Skeletal muscle tissue (tissue), 4 donors: ENCODE data around the gene PTPN12. TPM values are rescaled to one million over a fixed set of nuclear protein-coding genes. Genes with fewer than 3 reads are reported as not detected.

Source experiments
- H3K27ac ChIP-seq: one replicate; pipeline ENCODE4 v1.7.0; 2013; ENCODE audit warnings: mild to moderate bottlenecking, low read depth, low read length, inconsistent platforms
- H3K27me3 ChIP-seq, 3 donors: one replicate each; pipeline ENCODE4 v1.7.0; 2013; ENCODE audit warnings: low read length in 3 of 3; ENCODE audit not compliant: control insufficient read depth in 3 of 3, insufficient read depth in 3 of 3
- H3K36me3 ChIP-seq, 3 donors: one replicate each; pipeline ENCODE4 v1.7.0; 2013; ENCODE audit warnings: low read length in 3 of 3; ENCODE audit not compliant: control insufficient read depth in 3 of 3, insufficient read depth in 3 of 3
- H3K4me1 ChIP-seq, 3 donors: one replicate each; pipeline ENCODE4 v1.7.0; 2013; ENCODE audit warnings: low read length in 3 of 3, mild to moderate bottlenecking in 3 of 3; ENCODE audit not compliant: control insufficient read depth in 3 of 3, insufficient read depth in 3 of 3
- H3K4me3 ChIP-seq, 3 donors: one replicate each; pipeline ENCODE4 v1.7.0; 2013; ENCODE audit warnings: low read length in 3 of 3
- H3K9ac ChIP-seq, 3 donors: one replicate each; pipeline ENCODE4 v1.7.0; 2013; ENCODE audit warnings: low read length in 3 of 3, mild to moderate bottlenecking in 3 of 3, moderate library complexity in 2 of 3, low read depth in 1 of 3
- H3K9me3 ChIP-seq, 3 donors: one replicate each; pipeline ENCODE4 v1.7.0; 2013; ENCODE audit warnings: low read length in 3 of 3; ENCODE audit not compliant: control insufficient read depth in 3 of 3
- total RNA-seq: library from RNA; depleted of rRNA; stranded (reverse); fragments of >200 nt; gene quantifications from one replicate; pipeline ENCODE4 v1.2.3, GENCODE V29; 2014
- donor health status: Osteomylitis.

Gene PTPN12
- total RNA-seq, 1 donor from 2014 or later, result 93.9 TPM

DNA sequence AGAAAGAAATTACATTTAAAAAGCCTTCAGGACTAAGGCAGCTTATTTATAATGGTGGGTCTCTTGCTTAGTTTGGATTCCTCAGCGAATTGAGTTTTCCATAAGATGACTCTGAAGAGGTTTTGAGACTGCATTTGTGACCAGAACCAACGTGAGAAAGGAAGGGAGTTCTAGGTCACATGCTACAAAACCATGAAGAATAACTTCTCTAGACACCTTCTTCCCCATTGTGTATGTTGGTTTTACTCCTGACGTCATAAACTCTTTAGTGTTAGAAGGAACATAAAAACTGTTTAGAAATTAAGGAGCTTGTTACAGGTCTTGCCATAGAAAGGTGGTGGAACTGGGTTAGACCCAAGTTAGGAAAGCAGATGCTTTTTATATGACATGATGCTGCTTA lies 11.1 kb downstream of the PTPN12 start:
- Histone ChIP-seq H3K9ac (no peak overlapping the region), H3K36me3 (no peaks in the 10 kb centered on the region), H3K27me3 (no peaks in the 10 kb centered on the region), H3K4me1 (peaks cover 0 to 21% (median 2%) of the 10 kb centered on the region in 3 donors), H3K27ac (no peak overlapping the region), H3K4me3 (no peak overlapping the region), H3K9me3 (no peaks in the 10 kb centered on the region)

DNA sequence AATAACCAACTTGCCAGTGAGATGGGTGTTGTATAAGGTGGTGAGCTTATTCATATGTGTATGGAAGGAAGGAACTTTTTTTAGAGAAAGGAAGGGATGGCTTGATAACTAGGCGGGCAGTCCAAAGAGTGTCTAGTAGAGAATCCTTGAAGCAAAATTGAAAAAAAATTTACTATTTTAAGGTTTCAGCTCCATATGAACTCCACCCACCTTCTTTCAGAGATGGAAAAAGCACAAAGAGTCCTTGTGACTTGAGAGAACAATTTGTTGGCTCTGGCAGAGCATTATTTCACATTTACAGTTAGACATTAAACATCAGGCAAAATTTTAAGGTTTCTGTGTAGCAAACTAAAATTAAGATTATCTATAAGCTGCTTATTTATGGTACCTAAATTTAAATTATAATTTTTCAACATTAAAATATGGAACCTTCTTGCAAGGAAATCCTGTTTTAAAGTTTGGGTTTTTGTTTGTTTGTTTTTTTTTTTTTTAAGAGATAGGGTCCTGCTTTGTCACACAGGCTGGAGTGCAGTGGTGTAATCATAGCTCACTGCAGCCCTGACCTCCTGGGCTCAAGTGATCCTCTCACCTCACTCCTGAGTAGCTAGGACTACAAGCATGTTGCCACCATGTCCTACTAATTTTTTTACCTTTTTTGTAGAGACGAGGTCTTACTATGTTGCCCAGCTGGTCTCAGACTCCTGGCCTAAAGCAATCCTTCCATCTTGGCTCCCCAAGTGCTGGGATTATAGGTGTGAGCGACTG lies 12.2 kb downstream of the PTPN12 start:
- peaks cover 0 to 21% (median 2%) of the 10 kb centered on the region in 3 donors for H3K4me1 ChIP-seq
- H3K9me3 ChIP-seq, result no peaks in the 10 kb centered on the region
- H3K4me3 ChIP-seq, result no peak overlapping the region
- no peak overlapping the region for H3K27ac ChIP-seq
- H3K36me3 ChIP-seq, result no peaks in the 10 kb centered on the region
- no peaks in the 10 kb centered on the region for H3K27me3 ChIP-seq
- no peak overlapping the region for H3K9ac ChIP-seq

DNA sequence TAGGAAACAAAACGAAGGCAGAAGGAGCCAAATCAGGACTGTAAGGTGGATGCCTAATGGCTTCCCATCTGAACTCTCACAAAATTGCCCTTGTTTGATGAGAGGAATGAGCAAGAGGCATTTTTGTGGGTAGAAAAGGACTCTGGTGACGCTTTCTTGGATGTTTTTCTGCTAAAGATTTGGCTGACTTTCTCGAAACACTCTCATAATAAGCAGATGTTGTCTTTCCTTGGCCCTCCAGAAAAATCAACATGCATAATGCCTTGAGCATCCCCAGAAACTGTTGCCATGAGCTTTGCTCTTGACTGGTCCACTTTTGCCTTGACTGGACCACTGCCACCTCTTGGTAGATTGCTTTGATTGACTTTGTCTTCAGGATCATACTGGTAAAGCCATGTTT lies 13.5 kb downstream of the PTPN12 start:
- no peak overlapping the region for H3K4me3 ChIP-seq
- no peak overlapping the region for H3K27ac ChIP-seq
- peaks cover 2 to 17% (median 3%) of the 10 kb centered on the region in 3 donors for H3K4me1 ChIP-seq
- no peaks in the 10 kb centered on the region for H3K9me3 ChIP-seq
- H3K36me3 ChIP-seq, result no peaks in the 10 kb centered on the region
- H3K27me3 ChIP-seq, result no peaks in the 10 kb centered on the region
- no peak overlapping the region for H3K9ac ChIP-seq

DNA sequence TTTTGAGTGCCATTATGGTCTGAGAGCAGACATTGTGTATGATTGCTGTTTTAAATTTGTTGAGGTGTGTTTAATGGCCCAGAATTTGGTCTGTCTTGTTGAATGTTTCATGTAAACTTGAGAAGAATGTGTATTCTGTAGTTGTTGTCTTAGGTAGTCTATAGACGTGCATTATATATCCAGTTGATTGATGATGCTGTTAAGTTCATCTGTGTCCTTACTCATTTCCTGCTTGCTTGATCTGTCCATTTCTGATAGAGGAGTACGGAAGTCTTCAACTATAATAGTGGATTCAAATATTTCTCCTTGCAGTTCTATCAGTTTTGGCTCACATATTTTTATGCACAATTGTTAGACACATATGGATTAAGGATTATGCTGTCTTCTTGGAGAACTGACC lies 16.0 kb downstream of the PTPN12 start:
- H3K27ac ChIP-seq, result no peak overlapping the region
- H3K4me1 ChIP-seq, result peaks cover 2 to 15% (median 3%) of the 10 kb centered on the region in 3 donors
- H3K9ac ChIP-seq, result no peak overlapping the region
- H3K9me3 ChIP-seq, result no peaks in the 10 kb centered on the region
- no peaks in the 10 kb centered on the region for H3K27me3 ChIP-seq
- no peaks in the 10 kb centered on the region for H3K36me3 ChIP-seq
- H3K4me3 ChIP-seq, result no peak overlapping the region

DNA sequence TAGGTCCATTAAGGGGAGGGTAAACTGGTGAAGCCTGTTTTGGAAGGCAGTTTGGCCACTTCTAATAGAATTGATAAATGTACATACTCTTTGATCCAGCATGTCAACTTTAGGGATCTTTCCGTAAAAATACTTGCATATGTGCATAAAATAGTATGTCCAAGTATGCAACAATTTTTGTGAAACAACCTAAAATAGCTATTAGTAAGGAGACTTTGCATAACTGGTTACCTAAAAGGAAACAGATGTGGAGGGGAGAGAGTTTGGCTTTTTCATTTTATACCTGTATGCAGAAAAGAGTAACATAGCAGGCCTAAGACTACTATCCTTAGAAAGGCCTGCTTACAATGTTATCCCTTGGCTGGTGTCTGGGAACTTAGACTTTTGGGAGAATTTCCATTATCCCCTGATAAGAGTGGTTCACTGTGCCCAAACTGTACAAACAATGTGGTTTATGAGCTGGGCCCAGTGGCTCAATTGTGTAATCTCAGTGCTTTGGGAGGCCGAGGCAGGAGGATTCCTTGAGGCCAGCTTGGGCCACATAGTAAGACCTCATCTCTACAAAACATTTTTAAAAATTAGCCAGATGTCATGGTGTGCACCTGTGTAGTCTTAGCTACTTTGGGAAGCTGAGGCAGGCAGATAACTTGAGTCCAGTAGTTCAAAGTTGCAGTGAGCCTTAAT lies 21.3 kb downstream of the PTPN12 start:
- H3K36me3 ChIP-seq, result no peaks in the 10 kb centered on the region
- peaks cover under 1 to 3% (median 3%) of the 10 kb centered on the region in 3 donors for H3K4me1 ChIP-seq
- H3K27ac ChIP-seq, result no peak overlapping the region

DNA sequence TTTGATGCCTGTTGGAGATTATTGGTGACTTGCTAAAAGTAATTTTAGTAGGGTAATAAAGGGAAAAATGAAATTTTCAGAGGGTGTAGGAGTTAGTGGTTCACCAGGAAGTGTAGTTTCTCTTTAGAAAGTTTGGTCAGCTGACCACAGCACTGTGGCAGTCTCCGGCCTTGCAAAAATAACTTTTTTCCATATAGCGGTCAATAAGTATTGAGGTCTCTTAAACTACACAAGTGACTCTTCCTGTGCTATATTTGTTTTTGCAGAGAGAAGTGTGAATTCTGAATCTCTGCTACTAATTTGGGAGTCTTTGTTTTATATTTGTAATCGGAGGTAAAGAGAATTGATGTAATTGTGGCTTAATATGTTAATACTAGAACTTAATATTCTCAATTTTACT lies 24.3 kb downstream of the PTPN12 start:
- Histone ChIP-seq H3K27ac (no peak overlapping the region), H3K27me3 (no peaks in the 10 kb centered on the region), H3K9me3 (no peaks in the 10 kb centered on the region), H3K4me1 (peaks cover 0 to 6% (median 5%) of the 10 kb centered on the region in 3 donors), H3K4me3 (no peak overlapping the region), H3K9ac (no peak overlapping the region), H3K36me3 (no peaks in the 10 kb centered on the region)

More for the DNA sequence above, 21.3 kb downstream of the PTPN12 start:
- Histone ChIP-seq H3K4me3 (no peak overlapping the region), H3K9ac (no peak overlapping the region), H3K9me3 (no peaks in the 10 kb centered on the region), H3K27me3 (no peaks in the 10 kb centered on the region)

DNA sequence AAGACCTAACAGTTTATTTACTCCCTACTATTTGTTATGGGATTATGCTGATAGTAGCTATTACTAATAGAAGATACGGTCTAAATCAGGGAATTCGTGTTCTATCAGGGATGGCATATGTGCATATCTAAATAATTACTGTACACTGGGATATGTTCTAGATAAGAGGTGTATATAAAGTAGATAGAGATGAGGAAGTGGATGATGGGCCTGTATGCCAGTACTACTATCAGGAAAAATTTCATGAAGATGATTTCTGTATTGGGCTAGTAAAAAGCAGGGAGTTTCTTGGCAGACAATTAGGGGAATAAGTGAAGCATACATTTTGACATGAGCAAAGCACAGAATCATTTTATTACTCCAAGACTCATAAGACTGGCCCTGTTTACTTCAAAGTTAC lies 26.2 kb downstream of the PTPN12 start:
- H3K4me1 ChIP-seq, result peaks cover 0 to 6% (median 5%) of the 10 kb centered on the region in 3 donors
- no peaks in the 10 kb centered on the region for H3K9me3 ChIP-seq
- no peak overlapping the region for H3K9ac ChIP-seq
- H3K27me3 ChIP-seq, result no peaks in the 10 kb centered on the region
- no peak overlapping the region for H3K27ac ChIP-seq
- H3K4me3 ChIP-seq, result no peak overlapping the region
- H3K36me3 ChIP-seq, result no peaks in the 10 kb centered on the region

DNA sequence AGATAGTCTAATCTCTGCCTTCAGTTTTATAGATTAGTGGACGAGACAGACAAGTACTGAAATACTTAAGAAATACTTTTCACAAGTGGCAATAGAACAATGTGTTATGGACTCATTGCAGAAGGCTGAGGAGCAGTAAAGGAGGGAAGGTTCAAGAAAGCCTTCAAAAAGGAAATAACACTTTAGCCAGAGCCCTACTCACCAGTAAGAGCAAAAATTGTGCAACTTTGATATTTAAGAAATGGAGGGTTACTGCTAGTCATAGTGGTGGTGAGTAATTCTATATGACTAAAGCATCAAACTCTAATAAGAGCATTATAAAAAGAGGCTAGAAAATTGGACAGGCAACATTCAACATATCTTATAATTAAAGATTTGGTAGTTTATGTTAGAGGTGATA lies 28.8 kb downstream of the PTPN12 start:
- peaks cover 0 to 6% (median 5%) of the 10 kb centered on the region in 3 donors for H3K4me1 ChIP-seq
- H3K4me3 ChIP-seq, result no peak overlapping the region
- no peak overlapping the region for H3K9ac ChIP-seq
- no peaks in the 10 kb centered on the region for H3K36me3 ChIP-seq
- no peaks in the 10 kb centered on the region for H3K9me3 ChIP-seq
- no peak overlapping the region for H3K27ac ChIP-seq
- no peaks in the 10 kb centered on the region for H3K27me3 ChIP-seq

DNA sequence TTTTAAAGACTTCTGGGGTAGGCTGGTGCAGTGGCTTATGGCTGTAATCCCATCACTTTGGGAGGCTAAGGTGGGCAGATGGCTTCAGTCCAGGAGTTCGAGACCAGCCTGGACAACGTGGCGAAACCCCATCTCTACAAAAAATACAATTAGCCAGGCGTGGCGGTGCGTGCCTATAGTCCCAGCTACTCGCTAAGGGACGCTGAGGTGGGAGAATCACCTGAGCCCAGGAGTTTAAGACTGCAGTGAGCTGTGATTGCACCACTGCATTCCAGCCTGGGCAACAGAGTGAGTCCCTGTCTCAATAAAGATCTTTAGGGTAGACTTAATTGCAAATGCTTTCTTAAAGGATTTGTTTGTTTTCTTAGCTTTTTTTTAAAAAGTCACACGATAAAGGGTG lies 29.3 kb downstream of the PTPN12 start:
- H3K27ac ChIP-seq, result no peak overlapping the region
- H3K9me3 ChIP-seq, result no peaks in the 10 kb centered on the region
- H3K4me1 ChIP-seq, result peaks cover 0 to 6% (median 5%) of the 10 kb centered on the region in 3 donors
- H3K9ac ChIP-seq, result no peak overlapping the region
- H3K27me3 ChIP-seq, result no peaks in the 10 kb centered on the region
- H3K36me3 ChIP-seq, result no peaks in the 10 kb centered on the region
- no peak overlapping the region for H3K4me3 ChIP-seq

DNA sequence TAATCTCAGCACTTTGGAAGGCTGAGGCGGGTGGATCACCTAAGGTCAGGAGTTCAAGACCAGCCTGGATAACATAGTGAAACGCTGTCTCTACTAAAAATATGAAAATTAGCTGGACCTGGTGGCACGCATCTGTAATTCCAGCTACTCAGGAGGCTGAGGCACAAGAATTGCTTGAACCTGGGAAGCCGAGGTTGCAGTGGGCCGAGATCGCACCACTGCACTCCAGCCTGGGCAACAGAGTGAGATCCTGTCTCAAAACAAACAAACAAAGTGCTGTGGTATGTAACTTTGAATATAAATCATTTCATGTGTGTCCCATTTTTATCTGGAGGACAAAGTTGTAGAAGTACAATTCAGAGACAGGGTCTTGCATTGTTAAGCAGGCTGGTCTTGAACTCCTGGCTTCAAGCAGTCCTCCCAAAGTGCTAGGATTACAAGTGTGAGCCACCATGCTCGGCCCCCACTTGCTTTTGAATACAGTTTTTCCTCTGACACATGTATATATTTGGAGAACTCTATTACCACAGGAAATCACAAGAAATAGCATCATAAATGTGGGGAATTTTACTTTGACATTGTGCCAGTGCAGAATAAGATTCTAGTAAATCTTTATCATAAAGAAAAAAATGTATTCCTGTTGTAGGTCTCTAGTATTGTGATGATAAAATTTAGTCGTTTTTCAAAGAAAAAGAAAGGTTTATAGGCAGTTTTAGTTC lies 32.6 kb downstream of the PTPN12 start:
- peaks cover 5 to 16% (median 9%) of the 10 kb centered on the region in 3 donors for H3K36me3 ChIP-seq
- H3K9me3 ChIP-seq, result no peaks in the 10 kb centered on the region
- no peaks in the 10 kb centered on the region for H3K4me1 ChIP-seq
- H3K27me3 ChIP-seq, result no peaks in the 10 kb centered on the region
- H3K9ac ChIP-seq, result no peak overlapping the region
- H3K27ac ChIP-seq, result no peak overlapping the region
- H3K4me3 ChIP-seq, result no peak overlapping the region
